ENCODE results near the gene LY9. TPM values are rescaled to one million over a fixed set of nuclear protein-coding genes. Genes with fewer than 3 reads are reported as not detected.

Gene LY9
- total RNA-seq, 1 experiment from 2014 or later: not detected

DNA sequence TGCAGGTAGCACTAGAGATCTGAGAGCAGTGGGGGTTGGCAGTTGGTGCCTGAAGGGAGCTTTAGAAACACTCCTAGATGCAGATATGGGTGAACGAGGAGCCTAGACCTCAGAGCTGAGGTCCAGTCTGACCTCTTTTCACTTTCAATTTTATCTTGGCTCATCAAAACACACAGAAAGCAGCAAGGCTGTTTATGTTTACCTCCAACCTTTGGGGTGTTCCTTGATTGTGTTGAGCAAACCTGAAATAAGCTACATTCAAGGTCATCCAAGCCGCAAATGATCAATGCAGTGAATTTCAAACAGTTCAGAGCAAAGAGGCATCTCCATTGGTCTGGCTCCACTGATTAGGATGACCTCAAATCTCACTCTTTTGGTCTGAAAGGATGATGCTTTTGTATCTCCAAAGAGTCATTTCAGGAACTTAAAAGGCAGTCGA is 1.3 kb downstream of the LY9 start:
- TF ChIP-seq CTCF (conservative IDR thresholded peaks at IDR 0.05; ENCODE audit: low read depth, low read length): no peak
- TF ChIP-seq EZH2 (IDR thresholded peaks at IDR 0.05; ENCODE audit: borderline replicate concordance, low read depth, low read length, poor library complexity, severe bottlenecking): no peak
- Histone ChIP-seq H3K27ac (ENCODE audit: low read depth, low read length, poor library complexity, severe bottlenecking) (no peak overlapping the region), H3K36me3 (ENCODE audit: insufficient read depth, low read length, poor library complexity, severe bottlenecking) (no peaks in the 10 kb centered on the region), H3K4me1 (ENCODE audit: insufficient read depth, low read length, poor library complexity, severe bottlenecking) (no peaks in the 10 kb centered on the region), H3K4me3 (ENCODE audit: low read depth, low read length, poor library complexity, severe bottlenecking) (no peak overlapping the region), H3K27me3 (replicated peaks; ENCODE audit: insufficient read depth, low read depth, low read length, poor library complexity) (no peaks in the 10 kb centered on the region), H3K9me3 (ENCODE audit: low read depth, low read length, poor library complexity, severe bottlenecking) (no peaks in the 10 kb centered on the region)
- ChIA-PET POLR2A (ENCODE audit: low non-redundant PET) (no interaction called here), CTCF (no interaction called here)
- no peak for DNase-seq (ENCODE audit: low spot score)
- intact Hi-C loops (cut with micrococcal nuclease; ENCODE audit: unreplicated experiment): no loop called here
- no TSS peak for BruUV-seq (replicated peaks)

DNA sequence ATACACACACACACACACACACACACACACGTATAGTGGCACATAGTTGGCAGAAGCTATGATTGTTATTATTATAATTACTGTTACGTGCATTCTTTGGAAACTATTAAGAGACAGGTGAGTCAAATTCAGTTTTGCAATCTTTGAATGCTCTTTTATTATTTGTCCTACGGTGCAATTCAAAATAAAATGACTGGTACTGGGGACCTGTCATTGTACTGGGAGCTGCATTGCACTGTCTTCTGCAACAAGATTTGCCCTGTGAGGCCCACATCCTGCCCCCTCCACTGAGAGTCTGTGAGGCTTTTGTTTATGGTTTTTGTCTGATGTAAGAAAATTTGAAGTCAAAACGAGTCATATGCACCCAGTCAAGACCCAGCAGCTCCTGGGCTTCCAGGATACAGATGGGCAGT is 1.9 kb downstream of the LY9 start:
- no peak overlapping the region for H3K27ac ChIP-seq (ENCODE audit: low read depth, low read length, poor library complexity, severe bottlenecking)
- no peak overlapping the region for H3K4me3 ChIP-seq (ENCODE audit: low read depth, low read length, poor library complexity, severe bottlenecking)
- no peaks in the 10 kb centered on the region for H3K4me1 ChIP-seq (ENCODE audit: insufficient read depth, low read length, poor library complexity, severe bottlenecking)
- no peaks in the 10 kb centered on the region for H3K9me3 ChIP-seq (ENCODE audit: low read depth, low read length, poor library complexity, severe bottlenecking)
- H3K27me3 ChIP-seq (replicated peaks; ENCODE audit: insufficient read depth, low read depth, low read length, poor library complexity): no peaks in the 10 kb centered on the region
- POLR2A ChIA-PET (ENCODE audit: low non-redundant PET): no interaction called here
- no peak for DNase-seq (ENCODE audit: low spot score)
- CTCF ChIA-PET: no interaction called here
- intact Hi-C loops (cut with micrococcal nuclease; ENCODE audit: unreplicated experiment): no loop called here
- no peaks in the 10 kb centered on the region for H3K36me3 ChIP-seq (ENCODE audit: insufficient read depth, low read length, poor library complexity, severe bottlenecking)
- TF ChIP-seq CTCF (conservative IDR thresholded peaks at IDR 0.05; ENCODE audit: low read depth, low read length) (no peak), EZH2 (IDR thresholded peaks at IDR 0.05; ENCODE audit: borderline replicate concordance, low read depth, low read length, poor library complexity, severe bottlenecking) (no peak)
- no TSS peak for BruUV-seq (replicated peaks)

DNA sequence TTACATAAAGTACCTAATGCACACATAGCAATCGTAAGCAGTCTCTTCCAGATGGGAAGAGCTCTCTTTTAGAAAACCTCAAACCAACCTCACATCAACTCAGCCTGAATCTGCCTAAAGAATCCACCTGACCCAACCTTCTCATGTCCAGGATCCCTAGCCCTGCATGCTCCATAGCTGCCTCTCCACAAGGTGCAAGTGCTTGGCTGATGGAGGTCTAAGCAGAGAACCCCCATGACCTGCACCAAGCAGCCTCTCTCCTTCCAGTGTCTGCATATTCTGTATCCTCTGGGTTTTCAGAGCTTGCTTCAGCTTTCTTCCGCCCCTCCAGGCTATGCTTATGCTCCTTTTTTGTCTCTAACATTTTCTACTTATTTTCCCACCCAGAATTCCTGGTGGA is 2.5 kb downstream of the LY9 start:
- Histone ChIP-seq H3K27ac (ENCODE audit: low read depth, low read length, poor library complexity, severe bottlenecking) (no peak overlapping the region), H3K36me3 (ENCODE audit: insufficient read depth, low read length, poor library complexity, severe bottlenecking) (no peaks in the 10 kb centered on the region), H3K4me1 (ENCODE audit: insufficient read depth, low read length, poor library complexity, severe bottlenecking) (no peaks in the 10 kb centered on the region), H3K4me3 (ENCODE audit: low read depth, low read length, poor library complexity, severe bottlenecking) (no peak overlapping the region), H3K9me3 (ENCODE audit: low read depth, low read length, poor library complexity, severe bottlenecking) (no peaks in the 10 kb centered on the region), H3K27me3 (replicated peaks; ENCODE audit: insufficient read depth, low read depth, low read length, poor library complexity) (no peaks in the 10 kb centered on the region)
- intact Hi-C loops (cut with micrococcal nuclease; ENCODE audit: unreplicated experiment): no loop called here
- TF ChIP-seq EZH2 (IDR thresholded peaks at IDR 0.05; ENCODE audit: borderline replicate concordance, low read depth, low read length, poor library complexity, severe bottlenecking) (no peak), CTCF (conservative IDR thresholded peaks at IDR 0.05; ENCODE audit: low read depth, low read length) (no peak)
- DNase-seq (ENCODE audit: low spot score): no peak
- CTCF ChIA-PET: no interaction called here
- no TSS peak for BruUV-seq (replicated peaks)
- POLR2A ChIA-PET (ENCODE audit: low non-redundant PET): no interaction called here
